ENCODE data around the gene HMHB1.

The HMHB1 gene

DNA sequence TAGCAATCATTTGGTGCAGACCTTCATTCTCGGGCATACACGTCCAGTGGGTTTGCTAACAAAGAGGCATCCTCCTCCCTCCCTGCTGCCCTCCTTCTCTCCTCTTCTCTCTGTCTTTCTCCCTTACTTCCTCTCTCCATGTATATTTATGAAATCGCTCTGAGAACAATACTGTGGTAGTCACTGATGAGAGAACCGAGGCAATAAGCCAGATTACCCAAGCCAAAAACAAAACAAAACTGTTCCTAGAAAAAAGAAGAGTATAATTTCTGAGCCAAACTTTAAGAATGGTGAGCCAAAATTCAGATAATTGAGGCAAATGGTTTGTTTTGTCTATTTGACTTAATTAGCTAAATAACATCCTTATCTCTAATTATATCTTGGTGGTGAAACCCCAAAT, 15.8 kb upstream of the HMHB1 start:
- Histone ChIP-seq H3K4me1 (no peaks in the 10 kb centered on the region), H3K27me3 (peaks cover 6% of the 10 kb centered on the region; the same call in 1 of the 2 replicates), H3K36me3 (no peaks in the 10 kb centered on the region), H3K9me3 (no peaks in the 10 kb centered on the region), H3K4me3 (ENCODE audit: low read depth, low read length) (no peak overlapping the region)
- TF ChIP-seq, protein P1, sequence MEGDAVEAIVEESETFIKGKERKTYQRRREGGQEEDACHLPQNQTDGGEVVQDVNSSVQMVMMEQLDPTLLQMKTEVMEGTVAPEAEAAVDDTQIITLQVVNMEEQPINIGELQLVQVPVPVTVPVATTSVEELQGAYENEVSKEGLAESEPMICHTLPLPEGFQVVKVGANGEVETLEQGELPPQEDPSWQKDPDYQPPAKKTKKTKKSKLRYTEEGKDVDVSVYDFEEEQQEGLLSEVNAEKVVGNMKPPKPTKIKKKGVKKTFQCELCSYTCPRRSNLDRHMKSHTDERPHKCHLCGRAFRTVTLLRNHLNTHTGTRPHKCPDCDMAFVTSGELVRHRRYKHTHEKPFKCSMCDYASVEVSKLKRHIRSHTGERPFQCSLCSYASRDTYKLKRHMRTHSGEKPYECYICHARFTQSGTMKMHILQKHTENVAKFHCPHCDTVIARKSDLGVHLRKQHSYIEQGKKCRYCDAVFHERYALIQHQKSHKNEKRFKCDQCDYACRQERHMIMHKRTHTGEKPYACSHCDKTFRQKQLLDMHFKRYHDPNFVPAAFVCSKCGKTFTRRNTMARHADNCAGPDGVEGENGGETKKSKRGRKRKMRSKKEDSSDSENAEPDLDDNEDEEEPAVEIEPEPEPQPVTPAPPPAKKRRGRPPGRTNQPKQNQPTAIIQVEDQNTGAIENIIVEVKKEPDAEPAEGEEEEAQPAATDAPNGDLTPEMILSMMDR (IDR thresholded peaks at IDR 0.05; ENCODE audit: low read depth, low read length): no peak
- DNase-seq: no peak

DNA sequence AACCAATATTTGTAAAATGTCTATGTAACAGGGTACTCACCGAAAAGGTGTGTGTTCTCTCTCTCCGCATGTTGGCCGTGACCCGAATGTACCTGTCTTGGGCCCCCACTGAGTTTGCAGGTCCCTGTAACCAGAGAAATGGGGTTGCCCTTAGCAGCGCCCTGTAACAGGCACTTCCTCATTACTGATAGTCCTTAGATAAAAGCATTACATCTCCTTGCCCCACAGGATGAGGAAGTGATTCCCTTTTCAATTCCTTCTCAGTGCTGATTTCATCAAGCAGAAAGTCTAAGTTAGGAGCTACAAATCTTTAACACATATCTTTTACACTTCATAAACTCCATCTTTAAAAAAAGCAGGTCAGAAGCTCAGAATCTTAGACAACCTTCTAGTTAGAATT, 15.2 kb upstream of the HMHB1 start:
- H3K36me3 ChIP-seq: no peaks in the 10 kb centered on the region
- no peaks in the 10 kb centered on the region for H3K9me3 ChIP-seq
- no peak overlapping the region for H3K4me3 ChIP-seq (ENCODE audit: low read depth, low read length)
- H3K27me3 ChIP-seq: peaks cover 6% of the 10 kb centered on the region; the same call in 1 of the 2 replicates
- no peaks in the 10 kb centered on the region for H3K4me1 ChIP-seq
- DNase-seq: no peak
- TF ChIP-seq, protein P1 (IDR thresholded peaks at IDR 0.05; ENCODE audit: low read depth, low read length): no peak

DNA sequence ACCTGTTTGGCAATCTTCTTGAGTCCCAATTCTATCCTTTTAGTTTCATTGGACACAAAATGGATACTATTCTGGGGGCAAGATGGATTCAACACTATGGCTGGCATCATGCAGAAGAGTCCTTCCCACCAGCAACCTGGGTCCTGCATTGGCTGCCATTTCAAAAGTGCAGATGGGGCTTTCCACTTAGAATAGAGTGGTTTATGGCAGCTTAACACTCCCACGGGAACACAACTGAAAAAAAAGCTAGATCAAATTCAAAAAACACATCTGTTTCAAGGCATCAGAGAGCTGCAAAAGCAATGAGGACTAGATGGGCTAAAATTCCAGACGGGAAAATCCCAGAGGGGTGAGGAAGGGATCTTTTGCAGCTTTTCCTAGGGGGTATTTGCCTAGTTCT, 11.2 kb upstream of the HMHB1 start:
- no peak overlapping the region for H3K4me3 ChIP-seq (ENCODE audit: low read depth, low read length)
- DNase-seq: no peak
- no peaks in the 10 kb centered on the region for H3K9me3 ChIP-seq
- H3K27me3 ChIP-seq: peaks cover 9% of the 10 kb centered on the region; the same call in 1 of the 2 replicates
- no peaks in the 10 kb centered on the region for H3K4me1 ChIP-seq
- H3K36me3 ChIP-seq: no peaks in the 10 kb centered on the region
- TF ChIP-seq, protein P1 (IDR thresholded peaks at IDR 0.05; ENCODE audit: low read depth, low read length): no peak

DNA sequence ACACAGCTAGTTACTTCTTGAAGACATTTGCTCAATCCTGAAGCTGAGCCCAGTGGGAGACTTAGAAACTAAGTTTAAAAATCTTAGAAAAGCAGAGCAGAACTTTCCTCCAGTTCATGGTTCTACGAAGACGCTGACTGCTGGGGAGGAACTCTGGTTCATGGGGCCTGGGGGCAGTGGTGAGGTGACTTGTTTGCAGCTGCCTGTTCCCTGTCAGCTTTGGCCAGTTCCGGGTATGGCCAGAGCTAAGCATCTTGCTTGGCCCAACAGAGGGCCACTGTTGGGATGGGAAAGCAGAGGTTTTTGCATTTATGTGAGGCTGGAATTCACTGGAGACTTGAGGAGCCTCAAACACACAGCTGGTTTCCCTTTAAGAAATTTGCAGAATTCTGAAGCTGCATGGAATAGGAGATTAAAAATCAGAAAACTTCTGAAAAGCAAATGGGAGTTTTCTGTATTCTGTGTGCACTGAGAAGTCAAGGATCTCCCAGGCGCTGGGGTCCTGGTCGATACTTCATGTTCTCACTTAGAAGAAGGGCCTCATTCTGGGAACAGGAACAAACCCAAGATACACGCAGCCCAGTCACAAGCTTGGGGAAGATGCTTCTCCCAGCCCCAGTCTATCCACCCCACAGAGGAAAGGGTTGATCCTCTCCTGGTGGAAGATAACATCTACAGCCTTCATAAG, 10.6 kb upstream of the HMHB1 start:
- TF ChIP-seq, protein P1 (IDR thresholded peaks at IDR 0.05; ENCODE audit: low read depth, low read length): no peak
- H3K4me3 ChIP-seq (ENCODE audit: low read depth, low read length): no peak overlapping the region
- no peaks in the 10 kb centered on the region for H3K4me1 ChIP-seq
- H3K36me3 ChIP-seq: no peaks in the 10 kb centered on the region
- H3K9me3 ChIP-seq: no peaks in the 10 kb centered on the region
- H3K27me3 ChIP-seq: peaks cover 9% of the 10 kb centered on the region; the same call in 1 of the 2 replicates
- DNase-seq: no peak

DNA sequence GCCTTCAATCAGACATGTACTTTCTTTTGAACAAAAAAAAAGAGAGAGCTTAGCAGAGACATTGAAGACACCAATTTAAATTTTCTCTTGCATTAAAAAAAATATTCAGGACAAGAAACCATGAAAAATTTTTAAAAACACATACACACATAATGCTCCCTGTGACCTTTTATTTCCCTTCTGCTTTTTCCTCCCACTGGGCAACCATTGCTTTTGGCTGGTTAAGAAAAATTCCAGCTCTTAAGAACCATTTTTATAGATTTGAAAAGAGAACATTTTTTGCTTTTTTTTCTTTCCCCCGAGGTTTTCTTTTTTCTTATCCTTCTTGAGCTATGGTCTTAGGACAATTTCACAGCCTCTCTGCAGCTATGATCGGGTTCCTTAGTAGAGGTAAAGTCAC, 6.1 kb upstream of the HMHB1 start:
- H3K27me3 ChIP-seq: peaks cover 3% of the 10 kb centered on the region; the same call in 1 of the 2 replicates
- H3K4me1 ChIP-seq: no peaks in the 10 kb centered on the region
- no peak overlapping the region for H3K4me3 ChIP-seq (ENCODE audit: low read depth, low read length)
- no peak for DNase-seq
- no peaks in the 10 kb centered on the region for H3K9me3 ChIP-seq
- TF ChIP-seq, protein P1 (IDR thresholded peaks at IDR 0.05; ENCODE audit: low read depth, low read length): no peak
- H3K36me3 ChIP-seq: no peaks in the 10 kb centered on the region

DNA sequence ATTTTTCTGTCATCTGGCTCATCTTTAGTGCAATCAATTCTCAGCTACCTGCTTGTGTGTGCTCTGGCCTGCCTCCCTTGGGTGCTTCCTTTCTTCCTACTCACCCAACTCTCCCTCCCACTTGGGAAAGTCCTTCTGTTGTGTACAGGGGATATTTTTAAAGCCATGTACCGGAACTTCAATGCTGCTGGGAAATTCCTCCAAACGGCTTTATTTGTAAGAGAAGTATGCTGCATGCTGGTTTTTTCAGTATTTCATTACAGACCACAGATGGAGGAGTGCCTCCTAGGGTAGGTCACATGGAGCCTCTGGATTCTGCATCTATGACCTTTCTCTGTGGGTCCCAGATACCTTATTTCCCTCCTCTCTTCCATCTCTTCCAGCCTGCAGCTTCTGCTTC, 5.4 kb upstream of the HMHB1 start:
- peaks cover 3% of the 10 kb centered on the region; the same call in 1 of the 2 replicates for H3K27me3 ChIP-seq
- H3K4me1 ChIP-seq: no peaks in the 10 kb centered on the region
- no peak for DNase-seq
- TF ChIP-seq, protein P1 (IDR thresholded peaks at IDR 0.05; ENCODE audit: low read depth, low read length): no peak
- no peaks in the 10 kb centered on the region for H3K36me3 ChIP-seq
- no peaks in the 10 kb centered on the region for H3K9me3 ChIP-seq
- H3K4me3 ChIP-seq (ENCODE audit: low read depth, low read length): no peak overlapping the region

Data from BE2C (cell line).